HCEC 1CT (cell line): Measurements from ENCODE around the gene ABCA8.
A peak's percentile ranks its signal among the peaks of the same experiment; 100 is the strongest.

Source experiments
- DNase-seq: peaks from one replicate; pipeline ENCODE4 v3.0.0-alpha.2; 2017

The ABCA8 gene

DNA sequence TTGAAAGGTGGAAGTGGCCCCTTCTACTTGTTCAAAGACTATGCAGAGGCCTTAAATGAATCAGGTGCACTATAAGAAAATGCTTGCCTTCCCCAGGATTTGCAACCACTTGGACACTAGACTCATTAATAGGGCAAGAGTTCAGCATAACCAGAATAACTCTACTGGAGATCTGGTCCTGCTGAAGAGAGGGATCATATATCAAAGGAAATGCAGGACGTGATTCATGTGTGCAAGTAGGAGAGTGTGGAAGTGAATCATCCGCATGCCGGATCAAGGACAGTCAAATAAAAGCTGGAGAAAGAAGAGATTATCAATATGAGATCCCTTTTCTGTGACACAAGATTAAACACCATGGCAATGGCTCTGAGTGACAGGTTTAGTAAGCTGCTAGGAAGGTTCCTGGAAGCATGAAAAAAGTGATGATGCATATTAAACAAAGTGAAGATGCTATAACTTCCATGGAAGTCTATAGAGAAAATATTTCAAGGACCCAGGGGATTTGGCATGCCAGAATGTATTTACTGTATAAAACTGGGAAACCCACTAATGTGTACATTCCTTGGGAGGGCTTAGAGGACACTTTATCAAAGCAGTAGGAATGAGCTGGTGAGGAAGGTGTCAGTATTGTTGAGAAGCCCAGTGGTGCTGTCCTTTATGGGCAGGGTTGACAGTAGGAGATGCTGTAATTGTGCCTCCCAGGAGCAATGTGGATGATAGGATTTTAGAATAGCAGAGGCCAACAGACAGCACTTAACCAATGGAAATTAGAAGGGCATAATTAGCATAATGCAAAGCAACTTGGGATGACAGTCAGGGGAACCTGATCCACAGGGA is 133.1 kb downstream of the ABCA8 start:
- DNase-seq = peak; percentile 96

DNA sequence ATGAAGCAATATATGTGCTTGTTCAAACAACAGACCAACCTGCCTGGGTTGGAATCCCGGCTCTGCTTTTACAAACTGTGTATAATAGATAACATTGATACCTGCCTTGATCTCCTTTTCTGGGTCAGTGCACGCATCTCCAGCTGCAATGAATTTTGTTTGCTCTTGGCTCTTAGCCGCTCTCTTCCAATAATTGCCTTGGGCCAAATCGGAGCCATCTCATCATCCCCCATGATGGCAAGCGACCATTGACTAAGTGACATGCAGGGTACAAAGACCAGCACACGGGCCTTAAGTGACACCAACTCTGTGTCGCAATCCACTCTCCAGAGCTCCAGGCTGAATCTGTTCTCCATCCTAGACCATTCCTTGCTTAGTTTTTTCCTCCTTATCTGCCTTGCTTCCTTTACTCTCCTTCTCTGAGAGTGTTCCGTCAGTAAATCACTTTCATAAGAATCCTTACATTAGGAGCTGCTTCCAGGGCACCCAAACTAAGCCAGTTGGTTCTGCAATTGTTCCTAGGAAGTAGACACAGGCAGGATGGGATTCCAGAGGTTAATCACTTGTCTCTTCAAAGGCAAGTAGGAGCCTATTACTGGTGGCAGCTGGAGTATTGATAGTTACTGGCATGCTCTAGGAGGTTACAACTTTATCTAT is 134.2 kb downstream of the ABCA8 start:
- DNase-seq = no peak

DNA sequence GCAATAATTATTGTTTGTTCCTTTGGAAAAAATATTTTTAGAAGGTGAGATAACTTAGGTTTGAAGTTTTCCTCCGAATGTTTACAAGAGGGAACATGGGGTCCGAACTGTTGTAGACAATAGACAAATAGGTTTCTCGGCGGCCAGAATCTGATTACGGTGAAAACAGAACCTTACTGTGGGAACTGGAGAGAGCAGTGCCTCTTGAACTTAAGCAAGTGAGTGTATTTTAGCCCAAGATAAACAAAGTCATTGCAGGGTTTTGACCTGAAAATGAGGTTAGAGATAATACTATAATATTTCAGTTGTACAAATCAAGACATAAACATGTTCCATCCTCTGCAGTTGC is 134.7 kb downstream of the ABCA8 start:
- DNase-seq = no peak

DNA sequence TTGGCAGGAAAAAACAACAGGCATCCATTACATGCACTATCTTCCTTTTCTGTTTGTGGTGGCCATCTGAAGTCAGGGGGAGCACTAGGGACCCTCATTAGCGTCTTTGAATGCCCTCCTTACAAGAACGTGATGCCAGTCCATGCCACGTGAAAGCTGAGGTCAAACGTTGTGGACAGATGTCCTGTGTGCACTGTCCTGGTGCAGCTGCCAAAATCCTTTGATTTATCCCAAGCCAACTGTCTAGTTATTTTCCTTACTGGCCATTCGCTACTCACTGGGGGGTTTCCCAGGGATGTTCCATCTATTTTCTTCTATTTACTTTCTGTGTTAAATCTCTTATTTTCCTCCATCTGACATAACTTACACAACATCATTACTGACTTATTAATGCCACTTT is 135.7 kb downstream of the ABCA8 start:
- DNase-seq = no peak
